Stimulated activated CD8-positive, alpha-beta memory T cell treated with anti-CD3 and anti-CD28 coated beads, Interleukin-15, amount 100 ng/mL, for 48 hours (primary cell): ENCODE measurements around the gene ZC3H14.
A peak's percentile ranks its signal among the peaks of the same experiment; 100 is the strongest.

ENCODE experiments used
- DNase-seq, 2 donors: peaks; one replicate each; pipeline ENCODE4 v3.0.0-alpha.2; 2020; ENCODE audit warnings: low read depth in 2 of 2

The ZC3H14 gene

DNA sequence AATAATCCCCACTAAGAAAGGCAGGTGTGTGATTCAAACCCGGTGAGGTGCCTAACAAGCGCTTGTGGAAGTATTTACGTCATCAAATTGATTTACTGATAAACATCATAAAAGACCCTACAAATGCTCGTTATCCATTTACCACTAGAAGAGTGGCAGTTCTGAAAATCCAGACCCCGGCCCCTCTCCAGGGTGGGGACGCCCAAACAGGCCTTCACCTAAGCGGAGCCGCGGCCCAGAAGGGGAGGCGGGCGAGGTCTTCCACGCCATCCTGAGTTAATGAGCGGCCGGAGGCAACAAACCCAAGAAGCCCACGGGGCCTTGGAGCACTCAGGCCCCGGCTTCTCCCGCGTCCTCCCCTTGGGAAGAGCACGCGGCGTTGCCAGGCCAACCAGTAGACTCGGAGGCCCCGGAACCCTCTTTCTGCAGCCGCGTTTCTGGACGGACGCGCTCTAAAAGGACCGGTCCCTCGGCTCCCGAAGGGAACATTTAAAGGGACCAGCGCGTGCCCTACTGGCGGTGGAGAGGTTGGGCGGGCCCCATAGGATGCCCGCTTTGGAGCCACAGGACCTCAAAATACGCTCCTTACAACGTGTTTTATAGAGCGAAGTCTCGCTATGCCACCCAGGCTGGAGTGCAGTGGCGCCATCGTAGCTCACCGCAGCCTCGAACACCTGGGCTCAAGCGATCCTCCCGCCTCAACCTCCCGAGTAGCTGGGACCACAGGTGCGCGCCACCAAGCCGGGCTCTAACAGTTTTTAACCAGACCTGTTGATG, 11.6 kb upstream of the ZC3H14 start:
- DNase-seq: peak; percentile 30 to 34

GRCh38 chr14:88551980-88552431, 10.8 kb upstream of the ZC3H14 start:
- DNase-seq: no peak

DNA sequence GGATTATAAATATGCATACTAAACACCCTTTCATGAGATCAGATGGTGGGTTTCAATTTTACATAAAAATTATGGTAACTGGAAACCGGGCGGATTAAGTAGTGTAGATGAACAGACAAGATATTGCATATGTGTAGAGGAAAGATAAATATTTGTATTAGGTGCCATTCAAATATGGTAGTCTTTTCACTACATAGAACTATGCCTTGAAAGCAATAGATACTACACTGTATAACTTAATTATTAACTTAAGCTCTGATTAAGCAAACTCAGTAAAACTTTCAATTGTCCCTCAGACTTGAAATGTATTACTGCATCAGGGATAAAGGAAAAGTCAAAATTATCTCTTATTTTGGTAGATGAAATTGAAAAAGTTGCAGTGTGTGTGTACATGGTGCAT, 10.0 kb upstream of the ZC3H14 start:
- no peak for DNase-seq

DNA sequence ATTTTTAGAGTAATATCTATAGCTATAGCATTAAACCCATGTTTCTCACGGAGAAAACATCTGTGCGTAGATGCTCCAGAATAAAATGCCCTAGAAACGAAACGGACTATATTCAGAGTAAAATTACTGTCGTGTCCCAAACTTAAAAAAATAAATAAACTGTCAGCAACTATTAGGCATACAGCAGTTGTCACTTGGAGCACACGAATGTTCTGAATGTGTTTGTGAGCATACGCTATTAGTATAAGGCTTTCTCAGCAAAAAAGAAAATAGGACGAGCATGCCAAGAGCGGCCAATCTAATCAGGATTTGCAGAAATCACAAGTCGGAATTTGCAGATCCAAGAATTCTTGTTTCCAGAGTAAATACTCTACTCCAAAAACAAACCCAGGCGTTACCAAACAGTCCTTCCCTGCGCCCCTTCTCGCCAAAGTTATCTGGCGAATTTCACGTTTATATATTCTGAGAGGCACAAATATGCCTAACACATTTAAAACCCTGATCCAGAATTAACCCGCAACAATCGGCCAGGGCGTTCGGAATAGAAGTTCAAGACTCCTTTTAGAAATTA, 8.9 kb upstream of the ZC3H14 start:
- DNase-seq: no peak

DNA sequence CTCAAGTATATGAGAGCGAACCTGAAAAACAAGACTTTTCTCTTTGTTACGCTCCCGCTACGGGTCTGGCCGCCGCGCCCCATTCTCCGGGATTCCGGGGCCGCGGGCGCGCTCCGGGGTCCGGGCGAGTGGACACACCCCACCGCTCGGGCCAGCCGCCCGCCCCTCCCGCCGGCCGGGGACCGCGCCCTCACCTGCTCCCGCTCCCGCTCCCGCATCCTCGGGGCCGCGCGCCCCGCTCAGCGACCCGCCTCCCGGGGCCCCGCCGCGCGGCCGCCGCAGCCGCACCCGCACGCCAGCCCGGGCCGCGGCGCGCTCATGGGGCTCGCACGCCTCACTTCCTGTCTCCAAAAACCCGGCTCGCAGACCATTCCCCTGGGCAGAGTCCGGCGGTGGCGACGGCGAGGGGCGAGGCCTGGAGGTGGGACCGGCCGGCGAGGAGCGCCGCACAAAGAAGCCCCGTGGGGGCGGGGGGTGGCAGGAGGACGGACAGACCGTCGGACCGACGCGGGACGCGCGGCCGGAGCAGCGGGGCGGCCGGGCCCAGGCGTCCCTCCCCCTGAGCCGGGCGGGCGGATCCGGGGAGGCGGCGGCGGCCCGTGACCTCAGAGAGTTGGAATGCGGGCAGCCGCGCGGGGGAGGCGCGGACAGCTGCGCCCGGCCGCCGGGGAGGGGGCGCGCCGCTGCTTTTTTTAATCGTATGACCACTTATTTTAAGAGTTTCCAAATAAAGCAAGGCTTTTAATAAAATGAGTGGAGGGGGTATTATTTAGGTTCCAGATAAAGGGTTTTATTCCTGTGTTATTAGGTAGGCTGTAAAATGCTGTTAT, 8.2 kb upstream of the ZC3H14 start, which contains the start of gene PTPN21:
Gene PTPN21 (minus strand): TSS at position 551 of the 830 bp plus-strand sequence. CDS start 4,590 bp downstream, outside the sequence.
- no peak for DNase-seq

DNA sequence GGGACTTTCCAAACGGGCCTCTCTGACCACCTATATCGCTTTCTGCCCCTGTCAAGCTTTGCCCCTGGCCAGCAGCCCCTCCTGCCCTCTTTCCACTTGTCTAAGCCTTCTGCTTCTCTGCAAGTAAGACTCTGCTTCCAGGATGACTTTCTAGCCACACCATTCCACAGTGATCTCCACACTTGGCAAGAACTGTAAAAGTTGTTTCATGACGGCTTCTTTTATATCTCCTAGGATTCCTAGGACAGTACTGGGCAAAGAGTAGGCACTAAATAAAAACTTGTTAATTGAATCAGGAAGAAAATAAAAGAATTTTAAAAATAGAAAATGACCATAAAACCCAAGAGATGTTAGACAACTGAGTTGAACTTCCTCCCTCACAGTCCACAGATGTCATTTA, 6.3 kb upstream of the ZC3H14 start:
- DNase-seq: no peak

DNA sequence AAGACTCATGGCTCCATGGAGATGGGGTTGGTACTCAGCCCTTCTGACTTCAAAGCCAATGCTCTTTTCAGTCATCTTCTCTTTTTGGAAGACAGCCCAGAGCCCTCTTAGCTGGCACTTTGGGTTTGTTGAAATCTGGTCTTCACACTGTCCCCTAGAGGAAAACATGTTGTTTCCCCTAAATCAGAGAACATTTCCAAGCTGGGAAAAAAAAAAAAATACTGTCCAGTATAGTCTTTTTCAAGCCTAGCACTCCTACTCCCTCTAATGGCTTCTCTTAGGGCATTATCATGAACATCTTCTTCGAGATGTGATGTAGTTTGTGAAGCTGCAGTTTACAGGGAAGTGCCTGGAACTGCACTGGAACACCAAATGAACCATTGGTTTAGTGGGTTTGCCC, 3.0 kb upstream of the ZC3H14 start:
- DNase-seq: no peak

DNA sequence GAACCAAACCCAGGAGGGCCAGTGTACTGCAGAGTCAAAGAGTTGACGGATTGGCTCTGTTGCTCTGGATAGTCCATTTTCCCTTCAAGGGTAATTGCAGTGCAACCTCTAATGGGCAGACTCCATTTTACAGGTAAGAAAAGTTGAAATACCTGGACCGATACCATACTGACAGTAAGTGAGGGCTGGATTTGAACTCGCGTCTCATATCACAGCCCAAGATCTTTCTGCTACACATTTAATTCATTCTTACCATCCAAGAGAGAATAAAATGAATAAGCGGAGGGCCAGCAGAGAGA, 356 bp upstream of the ZC3H14 start:
- DNase-seq: no peak

DNA sequence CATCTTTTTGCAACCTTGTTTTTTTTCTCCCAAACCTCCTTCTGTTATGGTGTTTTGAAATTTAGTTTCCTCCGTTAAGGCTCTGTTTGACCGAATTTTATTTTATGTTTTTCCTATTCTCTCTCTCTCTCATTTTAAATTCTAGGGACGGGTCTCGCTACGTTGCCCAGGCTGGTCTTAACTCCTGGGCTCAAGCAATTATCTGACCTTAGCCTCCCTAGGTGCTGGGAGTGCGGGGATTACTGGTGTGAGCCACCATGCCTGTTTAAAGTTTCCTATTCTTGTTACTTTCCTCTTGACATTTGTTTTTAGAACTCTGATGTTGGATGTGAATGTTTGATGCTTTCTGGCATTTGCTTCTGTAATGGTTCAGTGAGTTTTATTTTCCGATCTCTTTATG, 1.0 kb downstream of the ZC3H14 start:
- no peak for DNase-seq

DNA sequence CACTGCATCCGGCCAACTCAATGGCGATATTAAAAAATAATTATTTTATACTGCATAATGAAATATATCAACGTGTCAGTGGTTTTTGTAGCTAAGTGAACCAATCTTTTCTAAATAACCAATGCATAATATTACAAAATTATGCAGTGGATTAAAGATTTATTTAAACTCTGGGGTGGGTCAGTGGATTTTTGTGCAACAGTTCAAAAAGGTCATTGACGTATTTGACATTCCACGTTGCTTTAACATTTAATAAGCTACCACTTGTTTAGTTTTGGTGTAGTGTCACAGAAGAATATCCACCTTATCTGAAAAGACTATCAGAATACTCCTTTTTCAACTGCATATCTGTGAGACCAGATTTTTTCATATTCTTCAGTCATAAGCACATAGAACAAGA, 2.6 kb downstream of the ZC3H14 start:
- DNase-seq: no peak

DNA sequence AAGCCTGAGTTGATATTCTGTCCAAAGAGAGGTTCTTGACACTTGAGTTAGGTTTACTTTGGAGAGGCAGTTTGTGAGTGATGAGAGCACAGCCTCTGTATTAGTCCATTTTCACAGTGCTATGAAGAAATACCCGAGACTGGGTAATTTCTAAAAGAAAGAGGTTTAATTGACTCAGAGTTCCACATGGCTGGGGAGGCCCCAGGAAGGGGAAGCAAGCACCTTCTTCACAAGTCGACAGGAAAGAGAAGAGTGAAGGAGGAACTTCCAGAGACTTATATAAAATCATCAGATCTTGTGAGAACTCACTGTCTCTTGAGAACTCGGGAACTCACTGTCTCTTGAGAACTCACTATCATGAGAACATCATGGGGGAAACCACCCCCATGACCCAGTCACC, 5.4 kb downstream of the ZC3H14 start:
- no peak for DNase-seq

DNA sequence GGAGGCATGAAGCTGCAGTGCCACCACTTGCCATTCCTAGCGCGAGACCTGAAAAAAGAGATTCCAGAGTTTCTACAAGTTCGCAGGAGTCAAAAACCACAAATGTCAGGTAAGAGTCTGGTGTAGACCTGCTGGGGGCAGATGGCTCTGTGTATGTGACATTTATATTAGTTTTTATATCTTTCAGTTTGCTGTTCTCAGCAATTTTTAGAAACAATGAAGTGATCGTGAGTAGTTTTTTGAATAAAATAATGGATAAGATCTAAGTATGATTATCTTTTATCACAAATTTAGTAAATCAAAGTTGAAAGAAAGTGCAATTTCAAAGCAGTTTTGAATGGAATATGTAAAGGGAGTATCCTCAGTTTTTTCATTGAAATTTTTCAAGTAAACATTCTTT, 9.3 kb downstream of the ZC3H14 start:
- no peak for DNase-seq

DNA sequence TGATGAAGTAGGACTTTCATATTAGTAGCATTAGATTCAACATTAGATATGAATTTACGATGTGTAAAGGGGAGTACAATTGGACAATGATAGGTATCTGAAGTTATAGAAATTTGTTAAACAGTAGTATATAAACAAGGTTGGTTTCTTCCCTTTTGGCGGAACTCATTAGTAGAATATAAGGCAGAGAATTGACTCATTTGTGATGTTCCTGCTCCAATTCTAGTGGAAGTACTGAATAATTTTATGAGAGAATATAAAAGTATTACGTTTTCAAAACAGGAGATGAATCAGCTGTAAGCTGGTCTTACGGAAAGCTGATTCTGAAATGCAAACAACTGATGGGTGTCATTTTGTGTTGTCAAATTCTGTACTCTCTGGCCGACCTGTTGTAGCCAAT, 13.4 kb downstream of the ZC3H14 start:
- no peak for DNase-seq

DNA sequence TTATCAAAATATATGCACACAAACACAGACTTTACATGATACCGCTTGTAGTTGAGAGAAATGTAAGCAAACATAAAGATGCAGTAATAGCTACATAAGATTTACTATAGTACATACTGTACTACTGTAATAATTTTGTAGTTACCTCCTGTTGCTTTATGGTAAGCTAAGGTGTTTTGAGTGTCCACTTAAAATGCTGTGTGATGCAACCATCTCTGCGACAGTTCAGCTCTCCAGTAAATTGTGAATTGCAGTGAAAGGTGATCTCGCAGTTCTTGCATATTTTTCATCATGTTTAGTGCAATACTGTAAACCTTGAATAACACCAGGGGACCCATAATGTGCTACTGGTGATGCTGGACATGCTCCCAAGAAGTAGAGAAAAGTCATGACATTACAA, 21.6 kb downstream of the ZC3H14 start:
- no peak for DNase-seq

DNA sequence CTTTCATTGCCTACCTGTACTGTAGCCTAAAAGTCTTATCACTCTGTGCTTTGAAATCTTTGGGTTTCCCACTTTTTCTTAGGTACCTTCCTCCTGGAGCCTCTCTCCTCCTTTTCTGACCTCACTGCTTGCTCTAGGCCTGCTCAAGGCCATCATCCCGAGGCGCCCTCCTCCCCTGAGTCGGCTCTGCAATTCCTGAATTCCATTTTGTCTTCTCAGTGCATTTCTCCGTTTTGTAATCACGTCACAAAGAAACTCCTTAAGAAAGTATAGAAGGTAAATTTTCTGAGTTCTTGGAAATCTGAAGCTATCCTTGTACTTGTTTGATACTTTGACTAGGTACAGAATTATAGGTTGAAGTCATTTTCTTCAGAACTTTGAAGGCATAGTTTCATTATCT, 25.2 kb downstream of the ZC3H14 start:
- no peak for DNase-seq

DNA sequence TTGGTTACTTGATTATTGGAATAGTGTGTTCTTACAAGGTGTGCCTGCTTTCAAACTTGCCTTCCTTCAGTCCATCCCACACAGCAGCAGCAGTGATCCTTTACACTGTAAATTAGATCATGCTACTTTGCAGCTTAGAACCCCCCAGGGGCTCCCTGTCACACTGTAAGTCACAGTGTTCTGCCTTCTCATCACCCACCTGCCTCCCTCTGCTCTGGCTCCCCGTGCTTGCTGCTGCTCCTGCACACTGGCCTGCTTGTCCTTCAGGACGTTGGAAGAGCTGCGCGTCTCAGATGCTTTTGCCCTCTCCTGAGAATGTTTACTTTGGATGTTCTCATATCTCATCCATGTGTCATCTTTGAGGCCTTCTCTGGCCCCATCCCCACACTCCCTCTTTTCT, 27.3 kb downstream of the ZC3H14 start:
- DNase-seq: no peak

GRCh38 chr14:88592031-88592430, 29.2 kb downstream of the ZC3H14 start:
- DNase-seq: no peak

DNA sequence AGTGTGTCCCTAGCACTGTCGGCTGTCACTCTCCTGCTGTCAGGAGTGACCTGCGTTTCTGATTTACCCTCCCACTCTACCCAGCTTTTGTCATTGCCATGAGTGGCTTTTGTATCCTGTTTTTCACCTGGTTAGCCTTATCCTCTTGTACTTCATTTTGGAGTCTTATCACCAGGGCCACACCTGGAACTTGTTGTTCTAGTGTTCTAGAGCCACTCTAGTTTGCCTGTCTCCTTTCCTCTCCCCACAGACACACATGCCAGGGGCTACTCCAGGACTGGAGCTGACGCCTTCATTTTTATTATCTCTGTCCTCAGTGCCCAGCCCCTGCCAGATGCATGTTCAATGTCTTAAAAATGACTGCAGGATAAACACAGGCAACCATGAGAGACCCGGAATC, 34.2 kb downstream of the ZC3H14 start:
- DNase-seq: no peak

DNA sequence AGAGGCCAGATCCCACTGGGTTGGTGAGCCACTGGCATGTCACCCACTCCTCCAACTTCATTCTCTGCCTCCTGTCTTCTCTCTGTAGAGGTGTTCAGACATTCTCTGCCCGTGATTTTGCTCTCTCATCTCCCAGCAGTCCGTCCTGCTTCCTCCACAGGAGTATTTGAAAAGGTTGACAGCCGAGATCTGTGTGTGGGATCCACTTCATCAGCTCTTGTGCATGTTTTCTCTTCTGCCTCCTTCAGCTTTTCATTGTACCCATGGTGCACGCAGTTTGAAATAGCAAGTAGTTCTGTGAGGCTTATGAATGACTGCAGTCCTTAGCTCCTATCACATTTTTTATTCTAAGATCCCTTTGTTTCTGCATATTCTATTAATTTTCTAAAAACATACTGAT, 34.8 kb downstream of the ZC3H14 start:
- DNase-seq: no peak

- DNase-seq: no peak
Measured at GRCh38 chr14:88598097-88598675, 35.3 kb downstream of the ZC3H14 start.

DNA sequence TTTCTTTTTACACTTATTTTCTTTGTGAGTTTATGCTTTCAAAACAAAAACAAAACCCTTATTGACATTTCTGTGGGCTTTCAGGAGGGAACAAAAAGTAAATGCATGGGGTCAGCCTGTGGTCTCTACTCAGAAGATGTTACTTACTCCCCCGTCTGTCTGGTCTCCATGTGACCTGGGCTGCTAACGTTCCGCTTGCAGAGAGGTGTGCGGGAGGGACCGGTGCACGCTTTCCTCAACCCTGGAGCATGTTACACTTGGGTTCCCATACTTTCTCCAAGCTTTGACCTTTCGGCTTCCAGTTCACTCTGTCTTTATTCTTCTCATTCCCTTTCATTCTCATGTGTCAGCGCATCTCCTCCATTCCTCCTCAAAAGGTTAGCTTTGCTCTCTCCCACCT, 36.5 kb downstream of the ZC3H14 start:
- no peak for DNase-seq

GRCh38 chr14:88599761-88600439, 37.1 kb downstream of the ZC3H14 start:
- DNase-seq: peak; percentile 8 to 27
